Measurements from ENCODE around the gene PTPRD.

Gene PTPRD

GRCh38 chr9:8783941-8784340 lies 1828.9 kb downstream of the PTPRD start (continued):
- TF ChIP-seq ZNF677 (tag by site-specific recombination; IDR thresholded peaks at IDR 0.05) (no peak), GLI2 (tag by site-specific recombination; IDR thresholded peaks at IDR 0.05; ENCODE audit: borderline replicate concordance, low read depth) (peak; percentile 40; the same call in 1 of the 2 replicates), ZNF214 (tag by site-specific recombination; IDR thresholded peaks at IDR 0.05; ENCODE audit: borderline replicate concordance) (no peak), ZNF596 (tag by site-specific recombination; IDR thresholded peaks at IDR 0.05) (no peak), ZNF555 (tag by site-specific recombination; conservative IDR thresholded peaks at IDR 0.05) (no peak), ZNF280D (tag by site-specific recombination; IDR thresholded peaks at IDR 0.05) (no peak), PBX3 (CRISPR knock-in tag; IDR thresholded peaks at IDR 0.05) (no peak), ZNF184 (tag by site-specific recombination; IDR thresholded peaks at IDR 0.05) (no peak), HOXC10 (CRISPR knock-in tag; IDR thresholded peaks at IDR 0.05) (no peak), ZNF571 (tag by site-specific recombination; IDR thresholded peaks at IDR 0.05) (no peak), MZF1 (tag by site-specific recombination; IDR thresholded peaks at IDR 0.05; ENCODE audit: borderline replicate concordance) (peak; percentile 28; the same call in 1 of the 2 replicates), ZNF510 (tag by site-specific recombination; IDR thresholded peaks at IDR 0.05; ENCODE audit: insufficient replicate concordance) (no peak), ATF2 (tag by site-specific recombination; IDR thresholded peaks at IDR 0.05; ENCODE audit: low read depth) (no peak), PRDM10 (tag by site-specific recombination; IDR thresholded peaks at IDR 0.05) (peak; percentile 69), ZNF354C (tag by site-specific recombination; IDR thresholded peaks at IDR 0.05; ENCODE audit: borderline replicate concordance, low read depth) (no peak), PRDM6 (tag by site-specific recombination; IDR thresholded peaks at IDR 0.05) (peak; percentile 98), SCRT2 (tag by site-specific recombination; IDR thresholded peaks at IDR 0.05) (peak; percentile 9; the same call in 1 of the 2 replicates), ZNF121 (tag by site-specific recombination; IDR thresholded peaks at IDR 0.05) (no peak), ZBTB10 (tag by site-specific recombination; IDR thresholded peaks at IDR 0.05) (no peak), ZBTB17 (tag by site-specific recombination; IDR thresholded peaks at IDR 0.05) (no peak), ZNF843 (tag by site-specific recombination; IDR thresholded peaks at IDR 0.05) (peak; percentile 78)
